ENCODE data around the gene NR1H2. TPM values are rescaled to one million over a fixed set of nuclear protein-coding genes. Genes with fewer than 3 reads are reported as not detected.
"Not testable (repeated sequence)": the region's sequence is repeated elsewhere in the genome, so short reads cannot be mapped to it uniquely, and the experiment has no call there.

NR1H2 gene
- total RNA-seq, 2 donors from 2014 or later, result 57.9 to 60.0 TPM

GRCh38 chr19:50332244-50333038, 43.8 kb upstream of the NR1H2 start:
- peaks cover 15% of the 10 kb centered on the region for H3K4me1 ChIP-seq
- peaks cover 14% of the 10 kb centered on the region for H3K27me3 ChIP-seq
- TF ChIP-seq CTCF (IDR thresholded peaks at IDR 0.05), result no peak
- H3K36me3 ChIP-seq, result no peaks in the 10 kb centered on the region
- no peak overlapping the region for H3K4me3 ChIP-seq
- intact Hi-C loops (cut with DNase I), result no loop called here
- H3K27ac ChIP-seq, result peak overlapping the region; percentile 17
- no peak overlapping the region for H3K9ac ChIP-seq (ENCODE audit: low read depth in 2 of 2, low read length in 2 of 2)
- no peaks in the 10 kb centered on the region for H3K9me3 ChIP-seq
- no peak for DNase-seq

GRCh38 chr19:50333235-50333736, 43.0 kb upstream of the NR1H2 start:
- intact Hi-C loops (cut with DNase I), result no loop called here
- DNase-seq, result peak; percentile 84
- Histone ChIP-seq H3K9me3 (no peaks in the 10 kb centered on the region), H3K27me3 (peaks cover 11% of the 10 kb centered on the region), H3K9ac (ENCODE audit: low read depth in 2 of 2, low read length in 2 of 2) (peak overlapping the region in 1 of 2 donors; percentile 3), H3K27ac (peak overlapping the region; percentile 17), H3K4me3 (peak overlapping the region; percentile 32), H3K4me1 (peaks cover 15% of the 10 kb centered on the region), H3K36me3 (no peaks in the 10 kb centered on the region)
- no peak for TF ChIP-seq CTCF (IDR thresholded peaks at IDR 0.05)

- no peaks in the 10 kb centered on the region for H3K9me3 ChIP-seq
- H3K36me3 ChIP-seq, result no peaks in the 10 kb centered on the region
- H3K4me1 ChIP-seq, result peaks cover 15% of the 10 kb centered on the region
- peak; percentile 82 for DNase-seq
- H3K4me3 ChIP-seq, result peak overlapping the region; percentile 32
- no peak for TF ChIP-seq CTCF (IDR thresholded peaks at IDR 0.05)
- intact Hi-C loops (cut with DNase I), result no loop called here
- peaks cover 11% of the 10 kb centered on the region for H3K27me3 ChIP-seq
- peak overlapping the region; percentile 3 to 58 for H3K9ac ChIP-seq (ENCODE audit: low read depth in 2 of 2, low read length in 2 of 2)
- H3K27ac ChIP-seq, result no peak overlapping the region
Observed at GRCh38 chr19:50333737-50334617, 42.3 kb upstream of the NR1H2 start.

- no peak overlapping the region for H3K27ac ChIP-seq
- no peaks in the 10 kb centered on the region for H3K36me3 ChIP-seq
- peaks cover 11% of the 10 kb centered on the region for H3K4me1 ChIP-seq
- no peak overlapping the region for H3K9ac ChIP-seq (ENCODE audit: low read depth in 2 of 2, low read length in 2 of 2)
- no peak for DNase-seq
- intact Hi-C loops (cut with DNase I), result no loop called here
- no peaks in the 10 kb centered on the region for H3K9me3 ChIP-seq
- TF ChIP-seq CTCF (IDR thresholded peaks at IDR 0.05), result no peak
- H3K27me3 ChIP-seq, result peaks cover 11% of the 10 kb centered on the region
- H3K4me3 ChIP-seq, result no peak overlapping the region
Observed at GRCh38 chr19:50334741-50335421, 41.4 kb upstream of the NR1H2 start.

GRCh38 chr19:50337031-50337430, 39.2 kb upstream of the NR1H2 start:
- peaks cover 10% of the 10 kb centered on the region for H3K4me1 ChIP-seq
- H3K36me3 ChIP-seq; H3K27me3 ChIP-seq; H3K9me3 ChIP-seq; H3K9ac ChIP-seq (ENCODE audit: low read depth in 2 of 2, low read length in 2 of 2); H3K4me3 ChIP-seq; DNase-seq; intact Hi-C loops (cut with DNase I); H3K27ac ChIP-seq: not testable (repeated sequence)

Measured in colonic mucosa (tissue), 4 donors.